HEK293T (cell line): Measurements from ENCODE around the gene ZBTB40.

Source experiments
- ARNT ChIP-seq: fragments of 450-650 bp; IDR thresholded peaks from 2 replicates; pipeline ENCODE4 v1.6.1; 2017; ENCODE audit warnings: mild to moderate bottlenecking
- BHLHE40 ChIP-seq: fragments of 450-650 bp; IDR thresholded peaks from 2 replicates; pipeline ENCODE4 v1.6.1; 2016; ENCODE audit warnings: mild to moderate bottlenecking, moderate library complexity, borderline replicate concordance
- CTBP1 ChIP-seq: fragments of 450-650 bp; IDR thresholded peaks from 2 replicates; pipeline ENCODE4 v1.6.1; 2016; ENCODE audit warnings: borderline replicate concordance
- ELF4 ChIP-seq: fragments of 450-650 bp; IDR thresholded peaks from 2 replicates; pipeline ENCODE4 v1.6.1; 2017; ENCODE audit warnings: antibody characterized with exemption
- FOXK2 ChIP-seq: fragments of 450-650 bp; IDR thresholded peaks from 2 replicates; pipeline ENCODE4 v1.6.1; 2016; ENCODE audit warnings: mild to moderate bottlenecking
- FOXM1 ChIP-seq: fragments of 450-650 bp; IDR thresholded peaks from 2 replicates; pipeline ENCODE4 v1.6.1; 2017; ENCODE audit warnings: mild to moderate bottlenecking, borderline replicate concordance
- HDGF ChIP-seq: fragments of 450-650 bp; IDR thresholded peaks from 2 replicates; pipeline ENCODE4 v1.6.1; 2017; ENCODE audit warnings: antibody characterized with exemption, borderline replicate concordance
- LEF1 ChIP-seq: fragments of 450-650 bp; IDR thresholded peaks from 2 replicates; pipeline ENCODE4 v1.6.1; 2017; ENCODE audit warnings: mild to moderate bottlenecking, borderline replicate concordance
- NFRKB ChIP-seq: fragments of 450-650 bp; IDR thresholded peaks from 2 replicates; pipeline ENCODE4 v1.6.1; 2016; ENCODE audit warnings: mild to moderate bottlenecking, moderate library complexity
- SP1 ChIP-seq: fragments of 450-650 bp; IDR thresholded peaks from 2 replicates; pipeline ENCODE4 v1.6.1; 2017
- SUZ12 ChIP-seq: fragments of 450-650 bp; IDR thresholded peaks from 2 replicates; pipeline ENCODE4 v1.6.1; 2016; ENCODE audit warnings: mild to moderate bottlenecking
- ZNF384 ChIP-seq: fragments of 450-650 bp; IDR thresholded peaks from 2 replicates; pipeline ENCODE4 v1.6.1; 2016
- TF ChIP-seq, protein P1 (sequence below): fragments of 450-650 bp; IDR thresholded peaks from 2 replicates; pipeline ENCODE4 v1.6.1; 2016

DNA sequence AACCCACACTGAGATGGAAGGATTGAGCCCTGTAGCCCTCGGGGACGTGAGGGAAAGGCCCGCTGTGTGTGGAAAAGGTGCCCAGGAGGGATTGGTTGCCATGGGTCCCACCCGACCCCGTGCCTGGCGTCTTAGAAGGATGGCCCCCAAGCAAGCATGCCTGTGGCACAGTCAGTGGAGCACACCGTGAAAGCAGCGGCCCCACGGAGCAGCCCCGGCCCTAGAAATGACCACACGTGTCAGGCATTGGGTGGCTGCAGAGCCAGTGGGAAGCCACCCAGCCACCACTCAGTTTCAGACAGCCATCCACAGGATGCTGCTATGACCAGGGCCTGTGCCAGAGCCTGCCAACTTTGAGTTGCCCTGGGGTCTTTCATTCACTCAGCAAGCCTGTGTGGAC is 98.4 kb downstream of the ZBTB40 start:
- TF ChIP-seq SP1 (no peak), ZNF384 (no peak), LEF1 (no peak), BHLHE40 (no peak), SUZ12 (no peak), ELF4 (no peak), FOXM1 (no peak), NFRKB (no peak), ARNT (no peak), HDGF (no peak), FOXK2 (no peak), CTBP1 (no peak)
- TF ChIP-seq, protein P1, sequence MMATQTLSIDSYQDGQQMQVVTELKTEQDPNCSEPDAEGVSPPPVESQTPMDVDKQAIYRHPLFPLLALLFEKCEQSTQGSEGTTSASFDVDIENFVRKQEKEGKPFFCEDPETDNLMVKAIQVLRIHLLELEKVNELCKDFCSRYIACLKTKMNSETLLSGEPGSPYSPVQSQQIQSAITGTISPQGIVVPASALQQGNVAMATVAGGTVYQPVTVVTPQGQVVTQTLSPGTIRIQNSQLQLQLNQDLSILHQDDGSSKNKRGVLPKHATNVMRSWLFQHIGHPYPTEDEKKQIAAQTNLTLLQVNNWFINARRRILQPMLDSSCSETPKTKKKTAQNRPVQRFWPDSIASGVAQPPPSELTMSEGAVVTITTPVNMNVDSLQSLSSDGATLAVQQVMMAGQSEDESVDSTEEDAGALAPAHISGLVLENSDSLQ, result no peak
